ENCODE data around the gene PLEKHG5.

DNA sequence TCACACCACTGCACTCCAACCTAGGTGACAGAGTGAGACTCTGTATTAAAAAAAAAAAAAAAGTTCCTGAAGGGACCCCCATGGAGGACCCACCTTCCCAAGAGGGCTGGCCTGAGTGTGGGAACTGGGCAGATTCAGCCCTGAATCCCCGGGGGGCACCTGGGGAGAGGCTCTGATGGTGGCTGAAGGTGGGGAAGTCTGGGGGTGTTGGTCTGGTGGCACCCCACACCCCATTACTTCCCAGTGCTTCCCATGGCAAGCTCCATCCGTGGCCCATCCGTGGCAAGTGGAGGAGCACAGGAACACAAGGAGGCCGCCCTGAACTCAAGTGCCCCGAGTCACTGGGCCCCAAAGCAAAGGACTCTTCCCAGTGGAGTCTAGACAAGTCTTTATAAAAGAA, 24.7 kb downstream of the PLEKHG5 start:
- TF ChIP-seq, protein P1, sequence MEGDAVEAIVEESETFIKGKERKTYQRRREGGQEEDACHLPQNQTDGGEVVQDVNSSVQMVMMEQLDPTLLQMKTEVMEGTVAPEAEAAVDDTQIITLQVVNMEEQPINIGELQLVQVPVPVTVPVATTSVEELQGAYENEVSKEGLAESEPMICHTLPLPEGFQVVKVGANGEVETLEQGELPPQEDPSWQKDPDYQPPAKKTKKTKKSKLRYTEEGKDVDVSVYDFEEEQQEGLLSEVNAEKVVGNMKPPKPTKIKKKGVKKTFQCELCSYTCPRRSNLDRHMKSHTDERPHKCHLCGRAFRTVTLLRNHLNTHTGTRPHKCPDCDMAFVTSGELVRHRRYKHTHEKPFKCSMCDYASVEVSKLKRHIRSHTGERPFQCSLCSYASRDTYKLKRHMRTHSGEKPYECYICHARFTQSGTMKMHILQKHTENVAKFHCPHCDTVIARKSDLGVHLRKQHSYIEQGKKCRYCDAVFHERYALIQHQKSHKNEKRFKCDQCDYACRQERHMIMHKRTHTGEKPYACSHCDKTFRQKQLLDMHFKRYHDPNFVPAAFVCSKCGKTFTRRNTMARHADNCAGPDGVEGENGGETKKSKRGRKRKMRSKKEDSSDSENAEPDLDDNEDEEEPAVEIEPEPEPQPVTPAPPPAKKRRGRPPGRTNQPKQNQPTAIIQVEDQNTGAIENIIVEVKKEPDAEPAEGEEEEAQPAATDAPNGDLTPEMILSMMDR (IDR thresholded peaks at IDR 0.05), result no peak
- no peak for TF ChIP-seq POLR2A (IDR thresholded peaks at IDR 0.05)
